ENCODE measurements around the gene MFSD6. TPM values are rescaled to one million over a fixed set of nuclear protein-coding genes. Genes with fewer than 3 reads are reported as not detected.
"Not testable (repeated sequence)": the region's sequence is repeated elsewhere in the genome, so short reads cannot be mapped to it uniquely, and the experiment has no call there.

Gene MFSD6
- total RNA-seq, 1 donor from 2014 or later = 55.8 TPM

GRCh38 chr2:190486037-190486623 lies 78.0 kb downstream of the MFSD6 start:
- DNase-seq (no peak), ATAC-seq (no peak)
- Histone ChIP-seq H3K36me3 (peaks cover 20% of the 10 kb centered on the region), H3K27me3 (no peaks in the 10 kb centered on the region), H3K4me1 (no peaks in the 10 kb centered on the region), H3K27ac (no peak overlapping the region), H3K9me3 (no peaks in the 10 kb centered on the region), H3K4me3 (no peak overlapping the region)
- TF ChIP-seq CTCF (IDR thresholded peaks at IDR 0.05) = no peak
- intact Hi-C loops (cut with DNase I) = no loop called here

GRCh38 chr2:190488516-190489233 lies 80.5 kb downstream of the MFSD6 start:
- Histone ChIP-seq H3K27me3 (no peaks in the 10 kb centered on the region), H3K36me3 (peaks cover 28% of the 10 kb centered on the region), H3K4me1 (no peaks in the 10 kb centered on the region), H3K9me3 (no peaks in the 10 kb centered on the region), H3K4me3 (no peak overlapping the region), H3K27ac (no peak overlapping the region)
- TF ChIP-seq CTCF (IDR thresholded peaks at IDR 0.05) = no peak
- intact Hi-C loops (cut with DNase I) = no loop called here
- DNase-seq = no peak
- no peak for ATAC-seq

GRCh38 chr2:190489475-190489874 lies 81.3 kb downstream of the MFSD6 start:
- ATAC-seq (no peak), DNase-seq (no peak)
- H3K27ac ChIP-seq = no peak overlapping the region
- H3K4me3 ChIP-seq = no peak overlapping the region
- no peaks in the 10 kb centered on the region for H3K9me3 ChIP-seq
- intact Hi-C loops (cut with DNase I) = no loop called here
- H3K27me3 ChIP-seq = no peaks in the 10 kb centered on the region
- H3K4me1 ChIP-seq = no peaks in the 10 kb centered on the region
- peaks cover 28% of the 10 kb centered on the region for H3K36me3 ChIP-seq
- no peak for TF ChIP-seq CTCF (IDR thresholded peaks at IDR 0.05)

- Histone ChIP-seq H3K4me3 (no peak overlapping the region), H3K27ac (no peak overlapping the region), H3K36me3 (peaks cover 28% of the 10 kb centered on the region), H3K4me1 (no peaks in the 10 kb centered on the region), H3K9me3 (no peaks in the 10 kb centered on the region), H3K27me3 (no peaks in the 10 kb centered on the region)
- ATAC-seq (no peak), DNase-seq (no peak)
- intact Hi-C loops (cut with DNase I) = no loop called here
- no peak for TF ChIP-seq CTCF (IDR thresholded peaks at IDR 0.05)
These were observed 82.3 kb downstream of the MFSD6 start for GRCh38 chr2:190490502-190490901.

- Histone ChIP-seq H3K4me3 (no peak overlapping the region), H3K36me3 (peaks cover 31% of the 10 kb centered on the region), H3K4me1 (no peaks in the 10 kb centered on the region), H3K27me3 (no peaks in the 10 kb centered on the region), H3K27ac (no peak overlapping the region), H3K9me3 (no peaks in the 10 kb centered on the region)
- DNase-seq (no peak), ATAC-seq (no peak)
- TF ChIP-seq CTCF (IDR thresholded peaks at IDR 0.05) = no peak
- intact Hi-C loops (cut with DNase I) = no loop called here
These were observed 84.9 kb downstream of the MFSD6 start for GRCh38 chr2:190493095-190493494.

- H3K4me3 ChIP-seq; H3K27me3 ChIP-seq; H3K4me1 ChIP-seq; DNase-seq; H3K9me3 ChIP-seq; ATAC-seq; H3K27ac ChIP-seq; intact Hi-C loops (cut with DNase I): not testable (repeated sequence)
- H3K36me3 ChIP-seq = peaks cover 32% of the 10 kb centered on the region
These were observed 86.6 kb downstream of the MFSD6 start for GRCh38 chr2:190494600-190495227.
